Activated T-helper 1 cell treated with anti-CD3 and anti-CD28 coated beads, Interleukin-12 subunit alpha, Interleukin-12 subunit beta, Interleukin-2, Interleukin-4 antibody, amounts not matched to agents 30 ng/mL and 10 ng/mL and 1 ng/mL, durations not matched to agents 14 hours and 24 hours and 36 hours (primary cell): ENCODE results near the gene MEPCE. TPM values are rescaled to one million over a fixed set of nuclear protein-coding genes. Genes with fewer than 3 reads are reported as not detected.

Experiments used
- DNase-seq: peaks from one replicate; pipeline ENCODE4 v3.0.0; 2021; ENCODE audit warnings: low spot score
- H3K27ac Mint-ChIP-seq: one replicate; pipeline ENCODE4 v1.8.0; 2021; ENCODE audit warnings: mild to moderate bottlenecking, mixed read lengths
- H3K27me3 Mint-ChIP-seq: one replicate; pipeline ENCODE4 v1.8.0; 2022; ENCODE audit warnings: mild to moderate bottlenecking, moderate library complexity, mixed read lengths; ENCODE audit not compliant: insufficient read depth
- H3K36me3 Mint-ChIP-seq: one replicate; pipeline ENCODE4 v1.8.0; 2021; ENCODE audit warnings: low read depth, mixed read lengths
- H3K4me1 Mint-ChIP-seq: one replicate; pipeline ENCODE4 v1.8.0; 2021; ENCODE audit warnings: low read depth, mixed read lengths
- H3K4me3 Mint-ChIP-seq: one replicate; pipeline ENCODE4 v1.8.0; 2021; ENCODE audit warnings: mild to moderate bottlenecking, moderate library complexity, mixed read lengths
- H3K9me3 Mint-ChIP-seq: one replicate; pipeline ENCODE4 v1.8.0; 2021; ENCODE audit warnings: mixed read lengths
- intact Hi-C: fragments of 100-400 bp; cut with micrococcal nuclease; formaldehyde crosslinking; loops from one replicate; pipeline ENCODE4 v1.15.1; 2024
- total RNA-seq: library from RNA; stranded (reverse); gene quantifications from 2 replicates; pipeline ENCODE4 v1.2.3, GENCODE V29; 2022

The MEPCE gene
- total RNA-seq, 1 donor from 2014 or later, result 58.8 TPM

- Mint-ChIP-seq H3K36me3 (no peaks in the 10 kb centered on the region), H3K27ac (no peak overlapping the region), H3K9me3 (no peaks in the 10 kb centered on the region), H3K4me1 (peaks cover 7% of the 10 kb centered on the region), H3K27me3 (no peaks in the 10 kb centered on the region), H3K4me3 (no peak overlapping the region)
- DNase-seq, result no peak
- intact Hi-C loops, result no loop called here
Observed at GRCh38 chr7:100413889-100414288, 15.7 kb upstream of the MEPCE start.

DNA sequence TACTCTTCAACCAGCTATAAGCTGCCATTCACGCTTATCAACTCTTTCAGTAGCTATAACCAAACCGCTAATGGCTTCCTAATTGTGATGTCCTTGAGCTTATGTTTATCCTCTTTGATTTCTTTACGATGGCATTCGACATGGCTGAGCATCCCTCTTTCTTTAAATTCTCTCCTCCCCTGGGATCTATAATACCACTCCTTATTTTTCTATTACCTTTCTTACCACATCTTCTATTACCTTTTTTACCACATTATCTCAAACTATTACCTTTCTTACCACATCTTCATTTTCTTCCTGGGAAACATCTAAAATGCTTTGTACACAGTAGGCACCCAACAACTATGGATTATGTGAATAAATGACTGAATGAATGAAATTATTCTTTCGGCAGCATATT lies 14.2 kb upstream of the MEPCE start:
- no peaks in the 10 kb centered on the region for H3K9me3 Mint-ChIP-seq
- H3K27ac Mint-ChIP-seq, result no peak overlapping the region
- intact Hi-C loops, result no loop called here
- no peak for DNase-seq
- H3K27me3 Mint-ChIP-seq, result peaks cover 2% of the 10 kb centered on the region
- no peak overlapping the region for H3K4me3 Mint-ChIP-seq
- H3K36me3 Mint-ChIP-seq, result no peaks in the 10 kb centered on the region
- peaks cover 16% of the 10 kb centered on the region for H3K4me1 Mint-ChIP-seq

DNA sequence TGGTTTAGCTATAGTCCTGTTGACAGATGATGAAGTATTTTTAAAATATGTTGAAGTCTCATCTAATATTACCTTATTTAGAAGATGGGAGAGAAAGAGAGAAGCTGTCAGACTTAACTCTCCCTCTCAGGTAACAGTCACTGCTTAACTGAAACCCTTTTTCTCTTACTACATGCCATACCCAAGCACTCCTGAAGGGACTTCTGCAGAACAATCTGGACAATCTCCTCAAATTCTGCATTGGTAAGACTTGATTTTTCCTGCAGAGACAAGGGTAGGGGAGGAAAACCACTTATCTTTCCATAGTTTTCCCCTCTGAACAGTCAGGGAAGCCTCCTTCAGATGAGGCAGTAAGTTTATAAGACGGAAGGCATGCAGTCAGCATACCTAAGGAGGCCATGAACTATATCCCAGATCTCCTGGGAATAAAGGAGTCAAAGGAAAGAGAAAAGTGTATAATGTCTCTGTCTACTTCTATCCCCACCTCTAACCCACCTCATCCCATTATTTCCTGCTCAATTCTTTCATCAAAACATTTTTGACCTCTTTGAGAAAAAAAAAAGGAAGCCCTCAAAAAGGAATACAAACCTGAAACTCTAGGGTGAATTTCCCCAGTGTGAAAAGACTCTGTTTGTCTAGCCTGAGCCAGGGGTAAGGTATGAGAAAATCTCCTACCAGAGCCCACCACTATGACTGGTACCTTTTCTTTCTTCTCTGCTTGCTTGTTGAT lies 10.5 kb upstream of the MEPCE start:
- Mint-ChIP-seq H3K9me3 (no peaks in the 10 kb centered on the region), H3K4me3 (no peak overlapping the region), H3K27ac (no peak overlapping the region), H3K36me3 (no peaks in the 10 kb centered on the region), H3K4me1 (peaks cover 9% of the 10 kb centered on the region), H3K27me3 (peaks cover 9% of the 10 kb centered on the region)
- intact Hi-C loops, result no loop called here
- no peak for DNase-seq

- Mint-ChIP-seq H3K9me3 (no peaks in the 10 kb centered on the region), H3K4me1 (peaks cover 9% of the 10 kb centered on the region), H3K36me3 (no peaks in the 10 kb centered on the region), H3K27me3 (peaks cover 9% of the 10 kb centered on the region), H3K4me3 (no peak overlapping the region), H3K27ac (no peak overlapping the region)
- DNase-seq, result no peak
- intact Hi-C loops, result loop anchor here (10.0 kb wide), 1 partner anchor 395 kb away; no protein-coding TSS in a partner anchor
Observed at GRCh38 chr7:100419660-100420226, 9.9 kb upstream of the MEPCE start.

- Mint-ChIP-seq H3K9me3 (peaks cover 5% of the 10 kb centered on the region), H3K4me1 (peaks cover 14% of the 10 kb centered on the region), H3K4me3 (no peak overlapping the region), H3K27me3 (peaks cover 17% of the 10 kb centered on the region), H3K36me3 (no peaks in the 10 kb centered on the region), H3K27ac (no peak overlapping the region)
- intact Hi-C loops, result loop anchor here (10.0 kb wide), 1 partner anchor 399 kb away; no protein-coding TSS in a partner anchor
- DNase-seq, result no peak
Observed at GRCh38 chr7:100423315-100423714, 6.3 kb upstream of the MEPCE start.

DNA sequence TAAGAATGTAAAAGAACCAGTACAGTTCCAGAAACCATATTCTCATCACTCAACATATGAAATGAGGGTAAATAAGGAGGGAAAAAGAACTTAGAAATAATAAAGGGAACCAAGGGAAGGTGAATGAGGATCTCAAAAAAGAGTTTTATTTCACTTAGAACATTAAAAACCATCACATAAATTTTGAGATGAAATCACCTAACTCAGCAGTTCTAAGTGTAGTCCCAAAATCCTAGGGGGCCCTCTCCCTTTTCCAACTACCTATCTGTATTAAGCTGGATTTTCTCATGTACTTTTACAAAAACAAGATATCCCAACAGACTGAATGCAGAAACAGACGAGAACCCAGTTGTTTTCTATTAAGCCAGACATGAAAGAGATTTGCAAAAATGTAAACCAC lies 4.3 kb upstream of the MEPCE start:
- no peak overlapping the region for H3K4me3 Mint-ChIP-seq
- H3K36me3 Mint-ChIP-seq, result no peaks in the 10 kb centered on the region
- no peak for DNase-seq
- peaks cover 10% of the 10 kb centered on the region for H3K4me1 Mint-ChIP-seq
- peaks cover 17% of the 10 kb centered on the region for H3K27me3 Mint-ChIP-seq
- peaks cover 5% of the 10 kb centered on the region for H3K9me3 Mint-ChIP-seq
- no peak overlapping the region for H3K27ac Mint-ChIP-seq
- intact Hi-C loops, result loop anchor here (10.0 kb wide), 1 partner anchor 401 kb away; no protein-coding TSS in a partner anchor

GRCh38 chr7:100426516-100426915 lies 3.1 kb upstream of the MEPCE start:
- H3K9me3 Mint-ChIP-seq, result peaks cover 5% of the 10 kb centered on the region
- no peak for DNase-seq
- H3K27ac Mint-ChIP-seq, result no peak overlapping the region
- H3K27me3 Mint-ChIP-seq, result peaks cover 11% of the 10 kb centered on the region
- H3K4me1 Mint-ChIP-seq, result peaks cover 19% of the 10 kb centered on the region
- intact Hi-C loops, result loop anchor here (10.0 kb wide), 1 partner anchor 402 kb away; no protein-coding TSS in a partner anchor
- no peak overlapping the region for H3K4me3 Mint-ChIP-seq
- peaks cover 5% of the 10 kb centered on the region for H3K36me3 Mint-ChIP-seq

DNA sequence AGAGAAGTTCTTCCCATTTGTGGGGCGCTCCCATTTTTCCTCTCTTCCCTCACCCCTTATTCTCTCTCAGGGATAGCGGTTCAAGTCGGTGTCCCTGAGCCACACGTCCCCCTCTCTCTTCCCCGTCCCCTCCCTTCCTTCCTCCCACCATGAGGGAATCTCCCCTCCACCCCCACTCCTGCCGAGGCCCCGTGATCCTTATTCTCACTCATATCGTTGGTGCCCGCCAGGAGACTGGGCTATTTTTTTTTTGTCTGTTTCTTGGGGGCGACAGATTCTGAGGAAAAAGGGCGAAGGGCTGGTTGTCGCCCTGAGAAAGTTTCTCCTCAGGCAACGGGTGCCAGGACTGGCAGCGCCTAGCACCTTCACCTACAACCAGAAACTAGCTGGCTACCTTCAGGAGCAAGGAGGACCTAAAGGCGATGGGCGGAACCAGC lies 1.9 kb upstream of the MEPCE start:
- H3K4me1 Mint-ChIP-seq, result peaks cover 32% of the 10 kb centered on the region
- H3K27ac Mint-ChIP-seq, result no peak overlapping the region
- DNase-seq, result no peak
- intact Hi-C loops, result loop anchor here (1.0 to 10.0 kb wide), 12 partner anchors 9 to 1019 kb away; partner anchors contain the start of genes AGFG2, BUD31, CNPY4 and FBXO24
- peak overlapping the region; percentile 95 for H3K4me3 Mint-ChIP-seq
- H3K36me3 Mint-ChIP-seq, result peaks cover 10% of the 10 kb centered on the region
- peaks cover 10% of the 10 kb centered on the region for H3K27me3 Mint-ChIP-seq
- H3K9me3 Mint-ChIP-seq, result peaks cover 5% of the 10 kb centered on the region

DNA sequence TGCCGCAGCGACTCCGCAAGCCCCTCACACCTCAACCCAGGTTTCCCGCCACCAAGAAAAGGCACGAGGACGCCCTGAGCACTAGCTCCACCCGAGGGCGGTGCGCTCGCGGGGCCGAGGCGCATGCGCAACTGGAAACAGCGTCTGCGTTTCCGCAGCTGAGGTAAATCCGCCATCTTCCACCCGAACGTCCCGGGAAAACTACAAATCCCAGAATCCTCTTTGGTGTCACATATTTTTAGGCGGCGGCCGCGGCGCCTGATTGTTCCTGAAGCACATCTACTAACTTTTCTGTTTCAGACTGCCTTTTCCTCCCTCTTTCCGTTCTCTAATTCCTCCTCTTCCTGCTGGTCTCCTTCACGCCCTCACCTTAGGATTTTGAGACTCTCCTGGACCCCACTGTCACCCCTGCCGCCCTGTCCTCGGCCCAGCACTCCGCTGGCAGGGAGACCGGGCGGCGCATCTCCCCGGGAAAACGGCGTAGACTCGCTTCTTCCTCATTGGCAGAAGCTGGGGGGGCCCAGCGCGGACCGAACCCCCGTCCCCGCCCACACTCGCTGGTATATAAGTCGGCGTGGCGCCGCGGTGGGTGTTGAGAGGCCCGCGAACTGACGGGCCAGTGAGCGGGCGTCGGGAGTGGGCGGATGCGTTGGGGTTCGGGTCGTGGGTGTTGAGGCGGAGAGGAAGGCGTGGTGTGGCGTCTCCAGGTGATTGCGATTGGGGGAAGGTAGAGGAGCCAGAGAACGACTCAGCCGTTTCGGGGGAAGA lies 1.2 kb upstream of the MEPCE start, which contains the start of gene ZCWPW1:
Gene ZCWPW1 (minus strand): TSS at position 505 of the 768 bp plus-strand sequence. CDS start 8,054 bp downstream, outside the sequence.
- Mint-ChIP-seq H3K9me3 (peaks cover 5% of the 10 kb centered on the region), H3K27me3 (peaks cover 10% of the 10 kb centered on the region), H3K4me1 (peaks cover 34% of the 10 kb centered on the region), H3K4me3 (peak within 1 kb of the TSS; percentile 95), H3K36me3 (peaks cover 10% of the 10 kb centered on the region), H3K27ac (peak within 1 kb of the TSS; percentile 99)
- intact Hi-C loops, result loop anchor here (1.0 to 10.0 kb wide), 12 partner anchors 8 to 1020 kb away; partner anchors contain the start of genes AGFG2, BUD31, CNPY4 and FBXO24
- peak; percentile 95 for DNase-seq

- intact Hi-C loops, result loop anchor here (1.0 to 10.0 kb wide), 19 partner anchors 7 to 1020 kb away; partner anchors contain the start of genes AGFG2, AP4M1, BUD31 and CNPY4
- Mint-ChIP-seq H3K4me3 (peak overlapping the region; percentile 95), H3K27me3 (peaks cover 10% of the 10 kb centered on the region), H3K36me3 (peaks cover 16% of the 10 kb centered on the region), H3K9me3 (peaks cover 5% of the 10 kb centered on the region), H3K4me1 (peaks cover 41% of the 10 kb centered on the region), H3K27ac (peak overlapping the region; percentile 99)
- peak; percentile 100 for DNase-seq
Observed at GRCh38 chr7:100428967-100429636, 529 bp upstream of the MEPCE start.

GRCh38 chr7:100430493-100431285 lies 1.1 kb downstream of the MEPCE start:
- peaks cover 27% of the 10 kb centered on the region for H3K36me3 Mint-ChIP-seq
- peak overlapping the region; percentile 93 for H3K27ac Mint-ChIP-seq
- no peak for DNase-seq
- H3K9me3 Mint-ChIP-seq, result peaks cover 5% of the 10 kb centered on the region
- peaks cover 8% of the 10 kb centered on the region for H3K27me3 Mint-ChIP-seq
- H3K4me1 Mint-ChIP-seq, result peaks cover 54% of the 10 kb centered on the region
- peak overlapping the region; percentile 92 for H3K4me3 Mint-ChIP-seq
- intact Hi-C loops, result no loop called here
